GM19099 (cell line): ENCODE results near the gene CNGB1.

Experiments
- POLR2A ChIP-seq: IDR thresholded peaks from 3 replicates; pipeline ENCODE4 v1.6.1; 2011; ENCODE audit warnings: low read depth; ENCODE audit not compliant: insufficient read length; ENCODE audit errors: extremely low read depth

Gene CNGB1

GRCh38 chr16:57883953-57884654 is 86.8 kb downstream of the CNGB1 start:
- TF ChIP-seq POLR2A, result no peak

DNA sequence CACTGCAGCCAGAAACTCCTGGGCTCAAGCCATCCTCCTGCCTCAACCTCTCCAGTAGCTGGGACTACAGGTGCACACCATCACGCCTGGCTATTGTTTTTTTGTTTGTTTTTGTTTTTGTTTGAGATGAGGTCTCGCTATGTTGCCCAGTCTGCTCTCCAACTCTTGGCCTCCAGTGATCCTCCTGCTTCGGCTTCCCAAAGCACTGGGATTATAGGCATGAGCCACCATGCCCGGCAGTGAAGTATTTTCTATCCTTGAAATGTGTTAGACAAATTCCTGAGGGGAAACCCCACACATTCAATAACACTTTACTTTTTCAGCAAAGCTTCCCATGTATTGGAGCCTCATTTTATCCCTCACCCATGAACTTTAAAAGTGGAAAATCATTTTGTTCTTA is 87.4 kb downstream of the CNGB1 start:
- no peak for TF ChIP-seq POLR2A

- no peak for TF ChIP-seq POLR2A
Measured at GRCh38 chr16:57882792-57883191, 88.1 kb downstream of the CNGB1 start.

- TF ChIP-seq POLR2A, result no peak
Measured at GRCh38 chr16:57882206-57882605, 88.7 kb downstream of the CNGB1 start.

- TF ChIP-seq POLR2A, result no peak
Measured at GRCh38 chr16:57878586-57878985, 92.3 kb downstream of the CNGB1 start.

GRCh38 chr16:57876210-57876609 is 94.7 kb downstream of the CNGB1 start:
- no peak for TF ChIP-seq POLR2A

DNA sequence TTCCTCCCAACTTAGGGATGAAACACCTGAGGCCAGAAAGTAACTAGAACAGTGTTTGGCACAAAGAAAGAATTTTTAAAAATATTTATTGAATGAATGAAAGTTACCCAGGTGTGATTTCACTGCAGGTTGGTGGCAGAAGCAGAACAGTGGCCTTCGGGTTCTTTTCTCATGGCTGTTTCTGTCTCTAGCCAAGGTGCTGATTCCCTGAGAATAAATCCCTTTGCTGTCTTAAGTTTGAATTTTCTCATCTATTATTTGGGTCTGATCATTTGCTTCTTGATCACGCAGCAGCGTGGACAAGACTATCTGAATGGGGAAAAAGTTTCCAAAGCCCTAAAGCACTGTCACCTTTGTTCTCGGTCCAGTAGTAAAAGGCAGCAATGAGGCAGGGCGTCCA is 95.6 kb downstream of the CNGB1 start:
- no peak for TF ChIP-seq POLR2A

DNA sequence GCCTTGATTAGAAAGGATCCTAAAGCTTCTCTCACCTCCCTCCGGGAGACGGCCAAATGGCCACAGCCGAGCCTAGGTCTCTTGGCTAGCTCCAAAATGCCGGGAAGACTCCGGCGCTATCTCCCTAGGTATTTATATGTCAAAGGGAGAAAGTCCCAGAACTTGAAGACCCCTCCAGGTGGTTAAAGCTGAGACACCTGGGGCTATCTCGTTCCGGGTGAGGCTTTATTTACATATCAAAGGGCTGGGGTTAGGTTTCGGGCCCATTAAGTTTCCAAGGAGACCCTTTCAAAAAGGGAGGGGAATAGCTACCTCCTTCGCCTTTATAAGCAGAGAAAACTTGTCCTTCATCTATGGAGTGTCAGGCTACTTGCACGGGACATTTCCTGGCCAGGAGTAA is 97.7 kb downstream of the CNGB1 start:
- TF ChIP-seq POLR2A, result no peak

- TF ChIP-seq POLR2A, result no peak
Measured at GRCh38 chr16:57871456-57871855, 99.5 kb downstream of the CNGB1 start.

- no peak for TF ChIP-seq POLR2A
Measured at GRCh38 chr16:57870753-57871454, 100.0 kb downstream of the CNGB1 start.

DNA sequence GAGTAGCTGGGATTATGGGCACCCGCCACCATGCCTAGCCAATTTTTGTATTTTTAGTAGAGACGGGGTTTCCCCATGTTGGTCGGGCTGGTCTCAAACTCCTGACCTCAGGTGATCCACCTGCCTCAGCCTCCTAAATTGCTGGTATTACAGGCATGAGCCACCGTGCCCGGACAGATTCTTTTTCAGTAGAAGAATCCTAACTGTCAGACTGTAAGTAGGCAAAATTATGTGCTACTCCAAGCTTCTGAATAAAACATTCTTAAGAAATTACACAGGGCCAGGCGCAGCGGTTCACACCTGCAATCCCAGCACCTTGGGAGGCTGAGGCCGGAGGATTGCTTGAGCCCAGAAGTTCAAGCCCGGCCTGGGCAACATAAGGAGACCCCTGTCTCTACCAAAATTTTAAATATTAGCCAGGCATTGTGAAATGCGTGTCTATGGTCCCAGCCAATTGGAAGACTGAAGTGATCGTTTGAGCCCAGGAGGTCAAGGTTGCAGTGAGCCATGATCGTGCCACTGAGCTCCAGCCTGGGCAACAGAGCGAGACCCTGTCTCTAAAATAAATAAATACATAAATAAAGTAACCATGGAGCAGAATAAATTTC is 101.9 kb downstream of the CNGB1 start:
- no peak for TF ChIP-seq POLR2A

DNA sequence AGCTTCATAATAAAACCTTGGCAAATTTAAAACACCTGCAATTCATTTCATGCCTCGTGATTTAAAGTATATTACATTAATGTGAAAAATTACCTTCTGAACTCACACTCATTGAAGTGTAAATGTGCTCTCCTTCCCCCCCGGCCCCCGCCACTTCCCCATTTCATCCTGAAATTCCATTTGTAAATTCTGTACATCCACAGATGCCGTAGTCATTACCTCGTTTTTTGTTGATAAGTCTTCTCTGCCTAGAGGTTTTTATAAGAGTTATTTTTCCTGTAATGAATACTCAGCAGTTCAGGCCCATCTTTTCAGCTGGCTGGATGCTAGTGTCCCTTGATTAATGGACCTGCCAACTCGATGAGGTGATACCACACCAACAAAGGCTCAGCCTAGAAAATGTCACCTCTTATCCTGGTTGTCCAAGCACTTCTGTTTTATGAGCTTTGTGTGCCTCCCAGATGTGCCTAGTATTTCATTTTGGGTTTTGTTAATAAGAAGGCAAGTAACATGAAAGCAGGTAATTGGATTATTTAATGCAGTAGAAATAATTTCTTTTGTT is 103.8 kb downstream of the CNGB1 start:
- TF ChIP-seq POLR2A, result no peak

GRCh38 chr16:57866529-57866918 is 104.4 kb downstream of the CNGB1 start:
- no peak for TF ChIP-seq POLR2A

- TF ChIP-seq POLR2A, result no peak
Measured at GRCh38 chr16:57865746-57866528, 105.0 kb downstream of the CNGB1 start.
